ENCODE data around the gene ANKRD17. TPM values are rescaled to one million over a fixed set of nuclear protein-coding genes. Genes with fewer than 3 reads are reported as not detected.

Gene ANKRD17
- total RNA-seq, 1 donor from 2014 or later = 67.3 TPM

- no peaks in the 10 kb centered on the region for H3K27me3 ChIP-seq
- H3K27ac Mint-ChIP-seq = no peak overlapping the region
- no peak overlapping the region for H3K4me3 ChIP-seq
- no peaks in the 10 kb centered on the region for H3K79me2 ChIP-seq (ENCODE audit: low read depth)
- no peaks in the 10 kb centered on the region for H3K9me3 ChIP-seq (ENCODE audit: low read depth)
- H3K9me3 Mint-ChIP-seq = peaks cover 37% of the 10 kb centered on the region
- no peak overlapping the region for H3K9ac ChIP-seq
- H3K27me3 Mint-ChIP-seq (ENCODE audit: insufficient read depth, low read depth) = no peaks in the 10 kb centered on the region
- H3F3A ChIP-seq (ENCODE audit: low read depth) = no peaks in the 10 kb centered on the region
- no peaks in the 10 kb centered on the region for H3K36me3 ChIP-seq
- H3K4me3 Mint-ChIP-seq = no peak overlapping the region
- peaks cover 29% of the 10 kb centered on the region for H3K36me3 Mint-ChIP-seq
- no peaks in the 10 kb centered on the region for H3K4me1 ChIP-seq
- H2AFZ ChIP-seq (replicated peaks) = no peak overlapping the region
- no peaks in the 10 kb centered on the region for H4K20me1 ChIP-seq (ENCODE audit: low read depth)
- H3K27ac ChIP-seq = no peak overlapping the region
- H3K4me1 Mint-ChIP-seq = no peaks in the 10 kb centered on the region
- no peak for DNase-seq (ENCODE audit: low spot score)
- no peak for TF ChIP-seq EZH2 (IDR thresholded peaks at IDR 0.05)
- no peak for TF ChIP-seq EZH2phosphoT487 (IDR thresholded peaks at IDR 0.05)
- no peak for TF ChIP-seq CTCF (IDR thresholded peaks at IDR 0.05)
- no peak overlapping the region for H3K4me2 ChIP-seq
Measured at GRCh38 chr4:73277201-73277600, 18.6 kb upstream of the ANKRD17 start.

GRCh38 chr4:73275318-73275654 lies 16.7 kb upstream of the ANKRD17 start:
- no peaks in the 10 kb centered on the region for H3K27me3 Mint-ChIP-seq (ENCODE audit: insufficient read depth, low read depth)
- DNase-seq (ENCODE audit: low spot score) = no peak
- H3K36me3 Mint-ChIP-seq = peaks cover 21% of the 10 kb centered on the region
- H3K9me3 Mint-ChIP-seq = peaks cover 32% of the 10 kb centered on the region
- no peak overlapping the region for H3K9ac ChIP-seq
- H2AFZ ChIP-seq (replicated peaks) = no peak overlapping the region
- no peaks in the 10 kb centered on the region for H3K27me3 ChIP-seq
- H3F3A ChIP-seq (ENCODE audit: low read depth) = no peaks in the 10 kb centered on the region
- H3K36me3 ChIP-seq = no peaks in the 10 kb centered on the region
- H3K9me3 ChIP-seq (ENCODE audit: low read depth) = no peaks in the 10 kb centered on the region
- no peak overlapping the region for H3K27ac ChIP-seq
- H3K4me1 ChIP-seq = no peaks in the 10 kb centered on the region
- H3K4me2 ChIP-seq = no peak overlapping the region
- no peak overlapping the region for H3K27ac Mint-ChIP-seq
- H3K4me1 Mint-ChIP-seq = no peaks in the 10 kb centered on the region
- H4K20me1 ChIP-seq (ENCODE audit: low read depth) = no peaks in the 10 kb centered on the region
- TF ChIP-seq EZH2 (IDR thresholded peaks at IDR 0.05) (no peak), CTCF (IDR thresholded peaks at IDR 0.05) (no peak), EZH2phosphoT487 (IDR thresholded peaks at IDR 0.05) (no peak)
- no peaks in the 10 kb centered on the region for H3K79me2 ChIP-seq (ENCODE audit: low read depth)
- no peak overlapping the region for H3K4me3 Mint-ChIP-seq
- H3K4me3 ChIP-seq = no peak overlapping the region

- Mint-ChIP-seq H3K27ac (no peak overlapping the region), H3K4me3 (no peak overlapping the region), H3K27me3 (ENCODE audit: insufficient read depth, low read depth) (no peaks in the 10 kb centered on the region), H3K9me3 (peaks cover 16% of the 10 kb centered on the region), H3K36me3 (peaks cover 12% of the 10 kb centered on the region), H3K4me1 (no peaks in the 10 kb centered on the region)
- TF ChIP-seq EZH2 (IDR thresholded peaks at IDR 0.05) (no peak), CTCF (IDR thresholded peaks at IDR 0.05) (no peak), EZH2phosphoT487 (IDR thresholded peaks at IDR 0.05) (no peak)
- Histone ChIP-seq H3K36me3 (no peaks in the 10 kb centered on the region), H3F3A (ENCODE audit: low read depth) (no peaks in the 10 kb centered on the region), H3K9me3 (ENCODE audit: low read depth) (no peaks in the 10 kb centered on the region), H3K4me2 (no peak overlapping the region), H2AFZ (replicated peaks) (no peak overlapping the region), H3K79me2 (ENCODE audit: low read depth) (no peaks in the 10 kb centered on the region), H3K9ac (no peak overlapping the region), H3K27me3 (no peaks in the 10 kb centered on the region), H4K20me1 (ENCODE audit: low read depth) (no peaks in the 10 kb centered on the region), H3K27ac (no peak overlapping the region), H3K4me1 (no peaks in the 10 kb centered on the region), H3K4me3 (no peak overlapping the region)
- no peak for DNase-seq (ENCODE audit: low spot score)
Measured at GRCh38 chr4:73272816-73273215, 14.2 kb upstream of the ANKRD17 start.

GRCh38 chr4:73267050-73267449 lies 8.5 kb upstream of the ANKRD17 start:
- no peaks in the 10 kb centered on the region for H3K27me3 ChIP-seq
- Mint-ChIP-seq H3K4me1 (no peaks in the 10 kb centered on the region), H3K36me3 (peaks cover 5% of the 10 kb centered on the region), H3K27ac (no peak overlapping the region), H3K27me3 (ENCODE audit: insufficient read depth, low read depth) (no peaks in the 10 kb centered on the region), H3K4me3 (no peak overlapping the region), H3K9me3 (peaks cover 2% of the 10 kb centered on the region)
- H3K9ac ChIP-seq = no peak overlapping the region
- TF ChIP-seq EZH2 (IDR thresholded peaks at IDR 0.05) = no peak
- no peak for TF ChIP-seq EZH2phosphoT487 (IDR thresholded peaks at IDR 0.05)
- no peak for TF ChIP-seq CTCF (IDR thresholded peaks at IDR 0.05)
- no peaks in the 10 kb centered on the region for H4K20me1 ChIP-seq (ENCODE audit: low read depth)
- H3K79me2 ChIP-seq (ENCODE audit: low read depth) = peaks cover 4% of the 10 kb centered on the region
- H3F3A ChIP-seq (ENCODE audit: low read depth) = no peaks in the 10 kb centered on the region
- H3K4me1 ChIP-seq = no peaks in the 10 kb centered on the region
- H3K4me3 ChIP-seq = no peak overlapping the region
- H3K27ac ChIP-seq = no peak overlapping the region
- H2AFZ ChIP-seq (replicated peaks) = no peak overlapping the region
- no peak for DNase-seq (ENCODE audit: low spot score)
- H3K4me2 ChIP-seq = no peak overlapping the region
- H3K9me3 ChIP-seq (ENCODE audit: low read depth) = no peaks in the 10 kb centered on the region
- H3K36me3 ChIP-seq = no peaks in the 10 kb centered on the region

Data from neural progenitor cell (in vitro differentiated cells).